ENCODE data around the gene NPAS2.
A peak's percentile ranks its signal among the peaks of the same experiment; 100 is the strongest.

NPAS2 gene, protein sequence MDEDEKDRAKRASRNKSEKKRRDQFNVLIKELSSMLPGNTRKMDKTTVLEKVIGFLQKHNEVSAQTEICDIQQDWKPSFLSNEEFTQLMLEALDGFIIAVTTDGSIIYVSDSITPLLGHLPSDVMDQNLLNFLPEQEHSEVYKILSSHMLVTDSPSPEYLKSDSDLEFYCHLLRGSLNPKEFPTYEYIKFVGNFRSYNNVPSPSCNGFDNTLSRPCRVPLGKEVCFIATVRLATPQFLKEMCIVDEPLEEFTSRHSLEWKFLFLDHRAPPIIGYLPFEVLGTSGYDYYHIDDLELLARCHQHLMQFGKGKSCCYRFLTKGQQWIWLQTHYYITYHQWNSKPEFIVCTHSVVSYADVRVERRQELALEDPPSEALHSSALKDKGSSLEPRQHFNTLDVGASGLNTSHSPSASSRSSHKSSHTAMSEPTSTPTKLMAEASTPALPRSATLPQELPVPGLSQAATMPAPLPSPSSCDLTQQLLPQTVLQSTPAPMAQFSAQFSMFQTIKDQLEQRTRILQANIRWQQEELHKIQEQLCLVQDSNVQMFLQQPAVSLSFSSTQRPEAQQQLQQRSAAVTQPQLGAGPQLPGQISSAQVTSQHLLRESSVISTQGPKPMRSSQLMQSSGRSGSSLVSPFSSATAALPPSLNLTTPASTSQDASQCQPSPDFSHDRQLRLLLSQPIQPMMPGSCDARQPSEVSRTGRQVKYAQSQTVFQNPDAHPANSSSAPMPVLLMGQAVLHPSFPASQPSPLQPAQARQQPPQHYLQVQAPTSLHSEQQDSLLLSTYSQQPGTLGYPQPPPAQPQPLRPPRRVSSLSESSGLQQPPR

DNA sequence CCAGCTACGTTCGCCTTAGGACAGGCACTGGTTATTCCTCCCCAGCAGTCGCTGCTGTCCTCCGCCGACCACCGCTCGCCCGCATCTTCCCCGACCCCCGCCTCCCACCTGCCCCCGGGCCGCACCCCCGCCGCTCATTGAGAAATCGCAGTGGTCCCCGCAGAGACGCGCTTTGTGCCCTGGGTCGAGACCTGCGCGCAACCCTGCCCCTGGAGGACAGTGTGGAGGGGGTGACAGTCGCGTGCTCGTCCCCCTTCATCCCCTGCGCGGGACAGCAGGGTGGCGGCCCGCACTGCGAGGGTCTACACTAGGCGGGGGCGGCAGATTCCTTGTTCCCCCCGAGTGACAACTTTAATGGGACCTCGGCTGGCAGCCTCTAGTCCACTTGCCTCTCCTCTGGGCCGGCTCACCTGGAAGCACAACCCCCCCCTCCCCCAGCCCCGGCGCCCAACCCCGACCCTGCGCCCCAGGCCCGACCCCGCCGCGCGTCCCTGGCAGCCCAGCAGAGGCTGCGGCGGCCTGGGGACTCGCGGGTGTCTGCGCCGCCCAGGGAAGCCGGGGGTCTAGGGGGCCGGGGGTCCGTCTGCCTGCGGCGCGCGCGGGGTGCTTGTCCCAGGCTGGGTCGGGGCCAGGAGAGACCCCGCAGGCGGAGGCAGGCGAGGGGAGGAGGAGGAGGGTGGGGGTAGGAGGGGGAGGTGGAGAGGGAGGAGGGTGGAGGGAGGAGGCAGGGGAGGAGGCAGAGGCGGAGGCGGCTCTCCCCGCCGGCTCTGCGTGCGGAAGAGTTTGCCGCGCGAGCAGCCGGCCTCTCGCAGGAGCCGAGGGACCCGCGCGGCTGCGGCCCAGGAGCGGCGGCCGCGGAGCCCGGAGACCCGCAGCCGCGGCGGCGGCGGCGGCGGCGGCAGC lies at the start of gene NPAS2:
NPAS2 (plus strand) TSS at position 770 of the 903 bp plus-strand sequence. CDS start 84,616 bp downstream, outside the sequence.
- DNase-seq (ENCODE audit: low spot score), result no peak

DNA sequence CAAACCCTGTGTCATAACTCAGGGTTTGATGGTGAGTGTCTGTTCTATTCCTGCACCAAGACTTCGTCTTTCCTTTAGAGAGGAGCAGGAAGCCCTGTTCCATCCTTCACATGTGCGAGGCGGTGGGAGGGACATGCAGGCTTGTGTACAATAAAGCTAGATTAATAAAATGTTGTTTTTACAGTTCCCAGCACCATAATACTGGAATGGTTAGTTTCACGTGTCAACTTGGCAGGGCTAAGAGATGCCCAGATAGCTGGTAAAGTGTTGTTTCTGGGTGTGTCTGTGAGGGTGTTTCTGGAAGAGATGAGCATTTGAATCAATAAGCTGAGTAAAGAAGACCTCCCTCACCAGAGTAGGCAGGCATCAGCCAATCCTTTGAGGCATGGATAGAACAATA lies 48.8 kb upstream of the NPAS2 start:
- no peak for DNase-seq (ENCODE audit: low spot score)

DNA sequence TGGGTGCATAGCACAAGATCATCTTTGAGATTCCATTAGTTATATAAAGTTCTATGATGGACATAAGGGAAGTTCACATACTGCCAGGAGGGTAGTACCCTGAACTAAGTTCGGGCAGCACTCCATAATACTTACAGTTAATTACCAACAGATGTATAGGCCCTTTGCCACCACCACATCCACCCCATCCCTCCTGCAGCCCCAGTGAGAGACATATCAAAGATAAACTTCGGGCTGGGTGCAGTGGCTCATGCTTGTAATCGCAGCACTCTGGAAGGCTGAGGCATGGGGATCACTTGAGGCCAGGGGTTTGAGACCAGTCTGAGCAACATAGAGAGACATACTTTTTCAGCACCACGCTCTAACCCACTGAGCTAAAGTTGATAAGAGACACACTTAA lies 46.4 kb upstream of the NPAS2 start:
- DNase-seq (ENCODE audit: low spot score), result no peak

DNA sequence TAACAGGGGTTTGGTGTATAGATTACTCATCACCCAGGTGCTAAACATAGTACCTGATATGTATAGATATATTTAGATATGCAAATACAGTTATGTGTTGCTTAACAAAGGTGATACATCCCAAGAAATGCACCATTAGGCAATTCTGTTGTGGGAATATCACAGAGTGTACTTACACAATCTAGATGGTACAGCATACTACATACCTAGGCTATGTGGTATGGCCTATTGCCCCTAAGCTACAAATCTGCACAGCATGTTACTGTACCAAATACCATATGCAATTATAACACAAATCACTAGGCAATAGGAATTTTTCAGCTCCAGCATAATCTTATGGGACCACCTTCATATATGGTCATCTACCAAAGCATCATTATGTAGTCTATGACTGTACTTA lies 43.5 kb upstream of the NPAS2 start:
- DNase-seq (ENCODE audit: low spot score), result no peak

DNA sequence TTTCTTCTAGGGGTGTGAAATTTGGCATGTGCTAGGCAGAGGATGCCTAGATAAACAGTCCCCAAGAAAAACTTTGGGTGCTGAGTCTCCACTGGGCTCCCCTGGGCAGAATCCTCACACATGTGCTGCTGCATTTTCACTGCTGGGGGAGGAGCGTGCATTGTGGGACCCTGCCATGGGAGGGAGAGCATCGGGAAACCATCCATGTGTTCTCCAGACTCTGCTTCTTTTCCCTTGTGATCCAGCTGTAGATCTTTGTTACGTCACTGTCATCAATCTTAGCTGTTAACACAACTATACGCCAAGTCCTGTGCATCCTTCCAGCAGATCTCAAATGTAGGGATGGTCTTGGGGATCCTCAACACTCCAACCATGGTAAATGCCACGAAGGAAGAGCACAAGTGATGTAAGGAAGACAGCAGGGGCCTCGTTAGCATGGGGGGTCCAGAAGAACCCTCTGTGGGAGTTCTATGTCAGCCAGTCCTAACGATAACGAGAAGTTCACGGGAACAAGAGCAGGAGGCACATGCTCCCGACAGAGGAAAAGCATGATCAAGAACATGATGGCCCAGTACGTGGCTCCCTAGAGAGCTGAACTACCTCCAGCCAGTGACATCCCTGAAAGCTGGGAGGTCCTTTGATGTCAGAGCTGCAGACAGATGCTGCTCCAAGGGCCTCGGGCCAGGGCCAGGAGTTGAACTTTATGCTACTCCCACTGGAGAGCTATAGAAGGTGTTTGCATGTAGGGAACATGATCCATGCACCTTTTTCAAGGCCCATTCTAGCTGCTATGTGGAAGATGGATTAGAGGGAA lies 41.1 kb upstream of the NPAS2 start:
- no peak for DNase-seq (ENCODE audit: low spot score)

DNA sequence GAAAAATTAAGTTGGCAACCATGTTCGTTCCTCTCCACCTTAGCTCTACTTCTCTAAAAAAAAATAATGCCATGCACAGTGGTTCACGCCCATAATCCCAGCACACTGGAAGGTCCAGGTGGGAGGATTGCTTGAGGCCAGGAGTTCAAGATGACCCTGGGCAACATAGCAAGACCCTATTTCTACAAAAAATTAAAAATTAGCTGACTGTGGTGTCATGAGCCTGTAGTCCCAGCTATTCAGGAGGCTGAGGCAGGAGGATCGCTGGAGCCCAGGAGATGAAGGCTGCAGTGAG lies 40.1 kb upstream of the NPAS2 start:
- no peak for DNase-seq (ENCODE audit: low spot score)

DNA sequence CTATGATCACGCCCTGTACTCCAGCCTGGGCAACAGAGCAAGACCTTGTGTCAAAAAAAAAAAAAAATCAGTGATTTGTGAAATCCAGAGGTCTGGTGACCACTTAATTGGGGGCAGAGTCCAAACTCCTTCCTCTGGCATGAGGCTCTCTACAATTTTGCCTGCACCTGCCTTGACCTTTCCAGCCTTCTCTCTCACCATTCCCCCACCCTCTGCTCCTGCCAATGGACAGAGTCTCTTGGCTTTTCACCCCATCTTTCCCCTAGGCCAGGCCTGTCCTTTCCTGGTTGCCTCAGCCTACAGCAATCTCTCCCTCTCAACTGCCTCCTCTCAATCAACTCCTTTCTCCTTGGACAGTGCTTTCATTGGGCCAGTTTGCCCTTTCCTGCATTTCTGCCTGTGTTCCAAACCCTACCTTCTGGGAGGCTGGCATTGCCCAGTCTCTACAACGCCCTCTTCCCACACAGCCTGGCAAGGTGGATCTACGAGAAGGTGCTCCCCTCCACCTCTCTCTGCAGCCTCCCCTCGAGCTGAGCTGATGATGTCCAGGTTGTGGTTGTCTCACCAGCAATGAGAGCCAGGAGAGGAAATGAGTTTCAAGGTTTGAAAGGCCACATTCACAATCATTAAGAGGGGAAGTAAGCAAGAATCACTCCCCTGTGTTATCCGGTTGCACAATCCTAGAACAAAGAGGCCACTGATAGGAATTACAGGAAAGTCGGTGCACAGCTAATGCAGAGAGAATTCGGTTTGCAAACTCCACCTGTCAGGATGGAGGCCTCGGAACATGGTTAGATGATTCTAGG lies 39.5 kb upstream of the NPAS2 start:
- DNase-seq (ENCODE audit: low spot score), result peak; percentile 90

DNA sequence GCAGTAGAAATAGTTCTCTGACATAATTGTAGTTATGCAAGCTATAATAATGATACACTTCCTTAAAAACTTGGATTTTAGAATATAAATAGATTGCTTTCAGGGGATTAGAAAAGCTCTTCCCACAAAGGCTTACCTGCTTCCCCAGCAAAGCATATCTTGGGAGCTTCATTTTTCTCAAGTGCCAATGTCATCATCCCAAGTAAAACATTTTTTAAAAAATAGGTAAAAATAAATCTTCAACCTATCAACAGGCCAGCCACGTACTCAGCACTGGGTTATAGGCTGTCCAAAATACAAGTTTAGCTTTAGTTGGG lies 39.0 kb upstream of the NPAS2 start:
- DNase-seq (ENCODE audit: low spot score), result no peak

DNA sequence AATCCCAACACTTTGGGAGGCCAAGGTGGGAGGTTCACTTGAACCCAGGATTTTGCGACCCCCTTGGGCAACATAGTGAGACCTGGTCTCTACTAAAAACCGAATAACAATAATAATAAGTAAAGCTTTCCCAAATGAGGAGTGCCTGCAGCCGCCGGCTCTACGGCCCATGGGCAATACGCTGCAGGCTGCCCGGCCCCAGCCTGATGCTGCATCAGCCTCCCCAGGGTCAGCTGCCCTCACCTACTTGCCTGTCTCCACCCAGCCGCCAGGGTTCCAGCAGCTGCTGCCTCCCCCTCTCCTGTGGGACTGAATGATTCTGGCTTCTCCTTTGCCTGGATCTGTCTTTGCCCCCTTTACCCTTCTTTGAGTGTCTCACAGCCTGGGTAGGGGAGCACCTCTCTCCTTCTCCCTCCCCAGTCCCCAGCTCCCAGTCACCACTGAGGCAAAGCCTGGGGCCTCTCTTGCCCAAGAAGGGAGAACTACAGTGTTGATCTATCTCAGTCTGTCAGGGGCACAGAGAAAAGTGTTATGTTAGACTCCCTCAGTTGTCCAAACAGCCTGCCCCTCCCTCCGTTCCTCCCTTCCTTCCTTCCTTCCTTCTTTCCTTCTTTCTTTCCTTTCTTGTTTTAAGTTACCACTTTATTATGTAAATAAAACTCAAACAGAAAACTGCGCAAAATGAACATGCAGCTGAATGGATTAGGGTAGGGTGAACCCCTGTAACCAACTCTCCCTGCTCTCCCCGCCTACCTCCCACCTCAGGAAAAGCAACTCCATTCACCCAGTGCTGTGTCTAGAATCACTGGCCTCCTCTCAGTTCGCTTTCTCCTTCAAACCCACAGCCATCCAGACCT lies 38.2 kb upstream of the NPAS2 start:
- DNase-seq (ENCODE audit: low spot score), result no peak

DNA sequence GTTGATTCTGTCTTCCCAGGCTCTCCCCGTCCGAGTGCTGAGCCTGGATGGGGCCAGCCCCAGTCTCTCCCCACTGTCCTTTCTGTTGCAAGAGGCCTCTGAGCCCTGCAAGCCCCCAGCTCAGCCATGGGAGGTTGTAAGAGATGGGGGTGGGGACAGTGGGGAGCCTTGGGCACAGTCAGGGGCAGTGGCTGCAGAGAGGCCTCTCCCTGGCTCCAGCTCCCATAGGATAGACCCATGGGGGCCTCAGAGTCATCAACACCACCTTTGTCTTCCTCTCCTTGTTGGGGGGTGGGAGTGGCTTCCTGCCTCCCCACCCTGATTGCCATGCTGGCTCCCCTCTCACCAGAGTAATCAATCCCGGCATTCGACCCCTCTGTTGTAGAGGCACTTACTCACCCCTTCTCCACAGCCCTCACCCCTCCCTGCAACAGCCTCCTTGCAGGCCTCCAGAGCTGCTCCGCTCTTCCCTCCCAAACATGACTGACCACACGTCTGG lies 37.5 kb upstream of the NPAS2 start:
- DNase-seq (ENCODE audit: low spot score), result no peak

DNA sequence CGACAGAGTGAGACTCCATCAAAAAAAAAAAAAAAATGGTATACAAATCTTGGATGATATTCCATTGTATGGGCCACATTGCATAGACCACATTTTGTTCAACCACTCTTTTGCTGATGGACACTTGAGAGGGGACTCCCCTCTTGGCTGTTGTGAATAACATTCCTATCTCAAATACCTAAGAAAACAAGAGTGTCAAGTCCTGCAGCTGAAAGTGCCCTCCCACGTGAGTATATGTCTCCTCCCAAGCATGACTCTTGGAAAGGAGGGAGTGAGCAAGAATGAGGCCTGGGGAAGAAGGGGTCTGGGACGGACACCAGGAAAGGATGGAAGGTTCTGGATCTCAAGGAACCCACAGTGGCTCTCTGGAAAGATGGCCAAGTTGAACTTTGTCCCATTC lies 36.0 kb upstream of the NPAS2 start:
- DNase-seq (ENCODE audit: low spot score), result no peak

DNA sequence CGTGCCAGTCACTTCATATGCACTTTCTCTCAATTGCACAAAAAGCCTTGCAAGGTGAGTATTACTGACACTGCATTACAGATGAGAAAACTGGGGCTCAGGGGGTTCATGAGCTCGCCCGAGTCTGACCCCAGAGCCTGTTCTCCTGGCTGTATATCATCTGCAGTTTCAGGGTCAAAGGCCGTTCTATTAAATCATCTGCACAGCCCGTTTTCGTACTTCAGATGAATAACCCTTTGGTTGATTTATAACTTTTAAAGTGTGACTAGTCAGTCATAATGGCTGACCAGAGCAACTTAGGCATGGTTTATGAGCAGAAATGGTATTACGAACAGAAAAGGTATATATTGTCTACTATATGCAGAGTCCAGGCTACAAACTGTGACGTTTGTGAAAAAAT lies 35.3 kb upstream of the NPAS2 start:
- DNase-seq (ENCODE audit: low spot score), result no peak

DNA sequence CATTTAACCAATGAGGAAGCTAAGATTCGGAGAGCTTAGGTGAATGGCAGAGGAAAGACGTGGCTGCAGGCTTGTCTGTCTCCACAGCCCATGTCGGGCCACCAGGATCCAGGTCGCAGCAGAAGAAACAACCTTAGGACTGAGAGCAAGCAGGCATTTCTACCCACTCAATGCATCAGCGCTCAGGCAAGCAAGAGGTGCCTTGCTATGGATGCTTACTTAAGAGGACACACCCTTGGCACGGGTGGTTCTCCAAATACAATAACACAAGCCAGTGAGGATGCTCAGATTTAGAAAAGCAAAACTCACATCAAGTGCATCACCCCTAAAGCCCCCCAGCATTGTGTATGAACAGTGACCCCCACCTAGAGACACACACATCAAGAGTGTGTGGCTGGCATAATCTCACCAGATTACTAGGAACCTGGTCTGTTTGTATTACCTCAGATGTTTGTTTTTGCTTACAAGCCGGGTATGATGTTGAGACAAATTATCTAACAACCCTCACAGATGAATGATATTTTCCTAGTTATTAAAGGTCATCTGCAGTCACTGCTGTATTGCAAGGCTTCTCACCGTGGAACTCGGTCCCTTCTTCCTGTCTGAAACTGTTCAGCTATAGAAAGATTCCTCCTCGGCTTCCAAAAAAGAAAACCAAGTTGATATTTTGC lies 34.2 kb upstream of the NPAS2 start:
- no peak for DNase-seq (ENCODE audit: low spot score)

DNA sequence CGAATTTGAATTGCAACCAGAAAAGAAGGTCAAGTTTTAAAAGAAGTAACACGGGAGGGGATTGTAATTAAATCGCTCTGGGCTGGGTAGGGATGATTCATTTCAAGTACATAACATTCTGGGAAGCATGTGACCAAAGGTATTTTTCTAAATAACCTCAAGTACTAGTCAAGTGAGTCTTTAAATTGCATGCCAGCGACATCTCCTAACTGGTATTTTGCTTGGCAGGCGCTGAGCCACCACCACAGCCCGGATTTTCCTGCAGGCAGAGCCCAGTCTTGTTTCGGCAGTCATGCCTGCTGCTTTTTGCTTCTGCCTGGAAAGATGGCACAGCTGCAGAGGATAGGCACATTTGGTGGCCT lies 33.7 kb upstream of the NPAS2 start:
- DNase-seq (ENCODE audit: low spot score), result peak; percentile 78

DNA sequence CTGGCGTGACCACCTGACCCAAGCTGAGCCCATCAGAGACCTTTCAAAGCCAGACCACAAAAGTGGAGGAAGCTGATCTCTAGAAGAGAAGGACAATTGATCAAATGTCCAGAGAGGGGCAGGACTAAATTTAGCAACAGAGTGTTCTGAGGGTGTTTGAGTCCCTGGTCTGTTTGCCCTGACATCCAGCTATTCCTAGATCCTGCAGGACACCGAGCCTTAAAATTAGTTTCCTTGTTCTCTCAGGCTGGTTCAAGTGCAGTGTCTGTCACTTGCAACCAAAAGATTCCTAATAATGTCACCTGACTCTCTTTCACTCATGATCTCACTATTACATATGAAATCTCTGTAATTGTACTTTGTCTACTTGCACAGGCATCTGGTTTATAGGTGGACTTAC lies 33.0 kb upstream of the NPAS2 start:
- no peak for DNase-seq (ENCODE audit: low spot score)

DNA sequence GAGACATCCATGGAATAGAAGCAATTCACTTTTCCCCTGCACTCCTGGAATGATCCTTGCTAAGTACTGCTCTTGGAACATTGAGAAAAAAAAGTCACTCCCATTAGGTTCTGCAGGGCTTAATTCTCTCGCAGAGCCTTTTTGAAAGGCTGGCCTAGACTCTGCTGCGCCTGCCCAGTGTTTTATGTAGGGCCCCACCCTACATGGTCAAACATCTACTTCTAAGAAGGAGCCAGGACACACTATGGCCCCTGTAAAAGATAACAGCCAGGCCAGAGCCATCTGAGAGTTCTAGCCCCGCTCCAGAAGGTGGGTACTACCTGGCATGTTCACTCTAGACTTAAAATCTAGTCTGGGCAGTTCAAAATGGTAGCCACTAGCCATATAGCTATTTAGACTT lies 30.6 kb upstream of the NPAS2 start:
- DNase-seq (ENCODE audit: low spot score), result no peak

DNA sequence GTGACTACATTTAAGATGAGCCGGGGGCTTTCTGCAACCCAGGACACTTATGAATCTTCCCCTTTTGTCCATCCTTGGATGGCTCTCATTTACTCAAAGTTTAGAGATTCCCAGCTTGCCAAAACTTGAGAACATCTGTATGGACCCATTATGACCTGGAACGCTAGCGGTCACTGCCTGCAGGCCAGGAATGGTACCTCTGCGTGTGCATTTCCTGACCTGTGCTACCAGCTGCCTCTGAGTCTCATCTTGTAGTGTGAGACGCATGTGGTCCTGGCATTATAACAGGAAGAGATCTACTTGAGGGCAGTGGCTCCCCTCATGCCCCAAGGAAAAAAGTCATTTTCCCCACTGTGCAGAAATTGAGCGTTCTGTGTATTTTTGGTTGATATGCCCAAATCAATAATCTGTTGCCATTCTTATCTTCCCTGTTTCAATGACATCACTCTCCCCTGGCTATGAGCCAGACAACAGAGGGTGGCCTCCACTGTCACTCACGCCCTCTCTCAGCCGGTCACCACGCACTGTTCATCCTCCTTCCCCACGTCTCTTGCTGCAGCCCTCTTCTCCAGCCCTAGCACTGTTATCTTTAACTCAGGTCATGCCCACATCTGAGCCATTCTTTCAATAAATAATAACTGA lies 28.5 kb upstream of the NPAS2 start:
- DNase-seq (ENCODE audit: low spot score), result no peak

DNA sequence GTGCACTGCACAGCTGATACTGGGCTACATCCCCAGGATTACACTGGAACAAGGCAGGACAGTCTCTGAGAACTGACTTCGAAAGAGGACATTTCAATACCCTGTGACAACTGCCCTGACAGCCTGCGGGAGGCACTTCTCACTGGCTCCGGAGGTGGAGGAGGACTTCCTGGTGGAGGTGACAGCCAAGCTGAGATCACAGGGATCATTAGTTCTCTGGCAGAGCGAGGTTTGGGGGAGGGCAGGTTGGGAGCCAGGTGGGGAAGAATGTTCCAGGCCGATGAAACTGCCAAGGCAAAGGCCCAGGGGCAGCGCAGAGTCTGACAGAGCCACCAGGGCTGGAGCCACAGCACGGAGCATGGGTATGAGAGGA lies 28.0 kb upstream of the NPAS2 start:
- DNase-seq (ENCODE audit: low spot score), result no peak

DNA sequence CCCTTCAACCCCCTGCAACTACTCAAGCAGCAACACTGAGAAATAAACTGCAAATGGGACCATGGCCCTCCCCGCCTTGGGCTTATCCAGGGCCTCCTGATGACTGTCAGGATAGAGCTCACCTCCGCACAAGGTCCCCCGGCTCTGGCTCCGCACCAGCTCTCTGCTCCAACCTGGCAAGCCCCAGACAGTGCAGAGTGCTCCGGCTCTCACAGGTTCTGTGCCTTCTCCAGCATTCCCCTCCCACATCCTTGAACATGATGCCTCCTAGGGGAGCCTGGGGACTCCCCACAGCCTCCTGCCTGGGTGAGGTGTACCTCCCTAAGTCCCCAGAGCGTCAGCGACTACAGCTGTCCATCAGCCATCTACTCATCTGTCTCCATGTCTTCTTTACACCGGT lies 26.7 kb upstream of the NPAS2 start:
- no peak for DNase-seq (ENCODE audit: low spot score)
